Stimulated activated CD8-positive, alpha-beta memory T cell treated with anti-CD3 and anti-CD28 coated beads, Interleukin-4, amount 100 ng/mL, for 1 hour (primary cell): ENCODE data around the gene PEBP1.

ENCODE experiments used
- DNase-seq, 2 donors: peaks; one replicate each; pipeline ENCODE4 v3.0.0-alpha.2; 2020; ENCODE audit warnings: low read depth in 2 of 2, low spot score in 1 of 2

Gene PEBP1

DNA sequence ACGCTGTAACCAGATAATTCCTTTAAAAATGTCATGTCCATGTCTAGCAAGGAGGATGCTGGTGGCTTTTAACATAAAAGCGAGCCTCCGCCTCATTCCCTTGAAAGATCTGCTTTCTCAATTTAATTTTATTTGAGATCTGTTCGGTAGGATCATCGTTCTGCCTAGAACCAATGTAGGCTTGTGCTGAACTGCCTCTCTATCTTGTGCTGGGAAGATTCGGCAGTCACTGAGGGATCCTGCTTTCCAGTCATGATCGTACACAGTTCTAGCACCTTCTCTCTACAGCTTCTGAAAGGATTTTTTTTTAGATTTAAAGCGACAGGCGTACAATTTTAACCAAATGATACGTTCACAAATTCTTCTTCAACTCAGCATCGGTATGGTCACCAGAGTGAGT is 54.3 kb downstream of the PEBP1 start:
- no peak for DNase-seq

DNA sequence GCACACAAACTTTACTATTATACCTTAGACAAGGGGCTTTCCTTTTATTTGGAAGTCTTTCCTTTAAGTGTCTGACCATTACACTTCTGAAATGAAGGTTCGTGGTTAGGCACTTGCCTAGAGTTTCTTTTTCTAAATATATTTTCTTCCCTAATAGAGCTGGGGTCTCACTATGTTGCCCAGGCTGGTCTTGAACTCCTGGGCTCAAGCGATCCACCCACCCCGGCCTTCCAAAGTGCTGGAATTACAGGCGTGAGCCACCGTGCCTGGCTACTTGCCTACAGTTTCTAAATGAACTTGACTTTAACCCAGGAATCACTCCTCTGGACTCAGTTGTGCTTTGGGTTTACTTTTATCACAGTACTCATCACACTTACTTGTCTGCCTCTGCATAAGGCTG is 57.6 kb downstream of the PEBP1 start:
- DNase-seq, result no peak

GRCh38 chr12:118193958-118194357 is 58.0 kb downstream of the PEBP1 start:
- no peak for DNase-seq
